K562 (cell line): ENCODE measurements around the gene IARS1. TPM values are rescaled to one million over a fixed set of nuclear protein-coding genes. Genes with fewer than 3 reads are reported as not detected.

Source experiments
- ATAC-seq: fragments of 200-7000 bp; cut with Tn5 transposase; 3 replicates; pipeline ENCODE4 v1.9.1; 2020; ENCODE audit warnings: moderate library complexity
- BruUV-seq: library from RNA; stranded (reverse); fragments of 400-500 nt; replicated peaks from 2 replicates; lab custom pipeline; 2021; lab: Mats Ljungman, UMichigan
- CTCF ChIA-PET: fragments of 300-600 bp; formaldehyde crosslinking; extraction: SDS; loops from one replicate; lab custom pipeline; 2021; ENCODE audit warnings: low intra/inter-chr PET ratio; lab: Yijun Ruan, JAX
- POLR2A ChIA-PET: fragments of 300-600, 350-650 bp; sonication (Branson Sonifier 250); formaldehyde crosslinking; extraction: SDS; loops from one replicate; lab custom pipeline; 2021; ENCODE audit warnings: antibody characterized with exemption, inconsistent platforms; lab: Yijun Ruan, JAX
- DNase-seq, 4 experiments: peaks; one replicate each; pipeline versions ENCODE4 v3.0.0 to v3.0.0-alpha.2; 2011 to 2018; ENCODE audit warnings: low spot score in 3 of 4, mixed read lengths in 3 of 4; ENCODE audit errors: extremely low read depth in 1 of 4
- FAIRE-seq: peaks from 2 replicates; lab custom pipeline; 2011; peaks lifted over from hg19 to GRCh38; lab: Jason Lieb, UNC
- H2AFZ ChIP-seq: 2 replicates; pipeline ENCODE4 v1.6.0; 2011; ENCODE audit warnings: low read depth, low read length, control low read depth, inconsistent platforms
- H3K27ac ChIP-seq: fragments of 200-600 bp; 3 replicates; pipeline ENCODE4 v1.8.0; 2011; ENCODE audit warnings: low read depth, mild to moderate bottlenecking, control low read depth, inconsistent platforms, low read length, moderate library complexity, mixed read lengths; ENCODE audit errors: extremely low read depth
- H3K27me3 ChIP-seq, 2 experiments: fragments of 300-600 bp in 1 of 2; 2 replicates in 1 of 2; 3 replicates in 1 of 2; pipeline versions ENCODE4 v1.6.0 to v1.8.0; 2011; ENCODE audit warnings: inconsistent platforms in 2 of 2, low read length in 2 of 2, mild to moderate bottlenecking in 1 of 2, mixed read lengths in 1 of 2, moderate library complexity in 1 of 2; ENCODE audit not compliant: control insufficient read depth in 2 of 2, insufficient read depth in 2 of 2
- H3K36me3 ChIP-seq: fragments of 300-600 bp; 3 replicates; pipeline ENCODE4 v1.8.0; 2011; ENCODE audit warnings: mild to moderate bottlenecking, low read length, inconsistent platforms; ENCODE audit not compliant: control insufficient read depth, insufficient read depth
- H3K4me1 ChIP-seq, 2 experiments: fragments of 200-600 bp in 1 of 2; replicated peaks in 1 of 2; 2 replicates in 1 of 2; 3 replicates in 1 of 2; pipeline versions ENCODE4 v1.5.1 to v1.8.0; 2011; ENCODE audit warnings: inconsistent platforms in 2 of 2, low read length in 2 of 2, mild to moderate bottlenecking in 1 of 2, mixed read lengths in 1 of 2, moderate library complexity in 1 of 2; ENCODE audit not compliant: control insufficient read depth in 2 of 2, insufficient read depth in 2 of 2
- H3K4me2 ChIP-seq: 2 replicates; pipeline ENCODE4 v1.6.1; 2011; ENCODE audit warnings: low read length, control low read depth, inconsistent platforms, mixed read lengths; ENCODE audit not compliant: insufficient read depth
- H3K4me3 ChIP-seq: fragments of 200-600 bp; sonication (generic), shearing (Covaris generic); 2 replicates; pipeline ENCODE4 v1.5.1; 2016; ENCODE audit warnings: control low read depth, inconsistent platforms
- H3K79me2 ChIP-seq: fragments of 200-600 bp; 3 replicates; pipeline ENCODE4 v1.8.0; 2011; ENCODE audit warnings: low read length, inconsistent platforms; ENCODE audit not compliant: control insufficient read depth, insufficient read depth
- H3K9ac ChIP-seq, 2 experiments: 2 replicates each; pipeline versions ENCODE4 v1.6.0 to v1.6.1; 2011; ENCODE audit warnings: low read depth in 2 of 2, low read length in 2 of 2, control low read depth in 1 of 2, inconsistent platforms in 1 of 2, mild to moderate bottlenecking in 1 of 2, mixed read lengths in 1 of 2; ENCODE audit not compliant: insufficient read depth in 1 of 2
- H3K9me1 ChIP-seq: one replicate; pipeline ENCODE4 v1.6.0; 2011; ENCODE audit warnings: inconsistent platforms, mild to moderate bottlenecking, low read length, moderate library complexity; ENCODE audit not compliant: control insufficient read depth, insufficient read depth
- H3K9me3 ChIP-seq: replicated peaks from 2 replicates; pipeline ENCODE4 v1.5.1; 2011; ENCODE audit warnings: low read depth, low read length, inconsistent platforms; ENCODE audit not compliant: control insufficient read depth, insufficient read depth
- H4K20me1 ChIP-seq: replicated peaks from 2 replicates; pipeline ENCODE4 v1.6.1; 2011; ENCODE audit warnings: low read length, inconsistent platforms, mixed read lengths; ENCODE audit not compliant: control insufficient read depth, insufficient read depth
- CHD1 ChIP-seq: fragments of 200-600 bp; sonication (generic); IDR thresholded peaks from one replicate; pipeline ENCODE4 v1.6.1; 2012; ENCODE audit warnings: mild to moderate bottlenecking, moderate library complexity, low read length, inconsistent platforms
- HDAC6 ChIP-seq: IDR thresholded peaks from 2 replicates; pipeline ENCODE4 v1.6.1; 2012; ENCODE audit warnings: low read depth, mild to moderate bottlenecking, control low read depth, inconsistent platforms, low read length, moderate library complexity
- KAT8 ChIP-seq: fragments of 450-650 bp; IDR thresholded peaks from 2 replicates; pipeline ENCODE4 v1.6.1; 2016; ENCODE audit warnings: low read depth, mild to moderate bottlenecking
- NFXL1 ChIP-seq: fragments of 450-650 bp; formaldehyde crosslinking; IDR thresholded peaks from 2 replicates; pipeline ENCODE4 v1.4.0; 2021; ENCODE audit warnings: mild to moderate bottlenecking
- PKNOX1 ChIP-seq: fragments of 450-650 bp; IDR thresholded peaks from 2 replicates; pipeline ENCODE4 v1.6.1; 2016
- SAFB ChIP-seq: fragments of 200-400 bp; formaldehyde crosslinking; IDR thresholded peaks from 2 replicates; pipeline ENCODE4 v1.6.1; 2017; ENCODE audit warnings: low read depth, low read length, borderline replicate concordance
- SNRNP70 ChIP-seq: fragments of 200-400 bp; formaldehyde crosslinking; optimal IDR thresholded peaks from 2 replicates; pipeline ENCODE3; 2017; ENCODE audit warnings: low read depth, low read length
- THRB ChIP-seq: fragments of 450-650 bp; formaldehyde crosslinking; conservative IDR thresholded peaks from 2 replicates; pipeline ENCODE4 v1.4.0; 2022; ENCODE audit warnings: mild to moderate bottlenecking, missing genetic modification characterization
- ZHX1 ChIP-seq: fragments of 150-350 bp; conservative IDR thresholded peaks from 2 replicates; pipeline ENCODE4 v1.6.1; 2014; ENCODE audit warnings: low read length
- ZNF408 ChIP-seq: fragments of 250-450 bp; sonication (Bioruptor Pico); IDR thresholded peaks from 2 replicates; pipeline ENCODE4 v1.4.0; 2020; ENCODE audit warnings: low read depth, mild to moderate bottlenecking, moderate library complexity
- WGBS: fragments of 100-300 bp; shearing (Covaris generic); methylation state at CpG from one replicate; pipeline ENCODE4 v1.1.6; 2016; ENCODE audit warnings: low coverage, mixed read lengths; ENCODE audit not compliant: insufficient coverage; ENCODE audit errors: missing lambda C conversion rate; 5-methylcytosine and 5-hydroxymethylcytosine counted together
- in situ Hi-C: fragments of 300-500 bp; cut with MboI; formaldehyde crosslinking; loops from 4 replicates; pipeline ENCODE4 v1.15.0; 2018; ENCODE audit warnings: inconsistent platforms, mixed read lengths
- intact Hi-C: fragments of 100-400 bp; cut with micrococcal nuclease; formaldehyde crosslinking; loops from 2 replicates; pipeline ENCODE4 v1.14.2; 2022
- polyA plus RNA-seq, 8 experiments: library from polyadenylated mRNA; depleted of rRNA in 4 of 8; stranded (reverse) in 5 of 8; unstranded in 3 of 8; fragments of >200 nt; fragmentation: Nextera tagmentation in 2 of 8; fragmentation: Illumina TruSeq in 1 of 8; extraction: Ambion mirVana in 2 of 8; extraction: Trizol in 1 of 8; gene quantifications; 2 replicates each; pipeline versions ENCODE4 v1.2.1 to v1.2.3, GENCODE V29; 2011 to 2014; ENCODE audit warnings: inconsistent platforms in 1 of 8, missing spikeins in 1 of 8
- total RNA-seq, 7 experiments: library from RNA; depleted of rRNA in 6 of 7; stranded (reverse); fragments of >200 nt in 6 of 7; fragmentation: Illumina TruSeq in 2 of 7; extraction: Trizol in 2 of 7; gene quantifications; 2 replicates each; pipeline versions ENCODE4 v1.2.1 to v1.2.3, GENCODE V29; 2011 to 2021; ENCODE audit warnings: low replicate concordance in 1 of 7

IARS1 gene
- total and polyA plus RNA-seq, 9 of the 15 experiments (the other 6 are each of a cell fraction or from before 2014, with no cell fraction given) = 119 to 371 (median 234) TPM

DNA sequence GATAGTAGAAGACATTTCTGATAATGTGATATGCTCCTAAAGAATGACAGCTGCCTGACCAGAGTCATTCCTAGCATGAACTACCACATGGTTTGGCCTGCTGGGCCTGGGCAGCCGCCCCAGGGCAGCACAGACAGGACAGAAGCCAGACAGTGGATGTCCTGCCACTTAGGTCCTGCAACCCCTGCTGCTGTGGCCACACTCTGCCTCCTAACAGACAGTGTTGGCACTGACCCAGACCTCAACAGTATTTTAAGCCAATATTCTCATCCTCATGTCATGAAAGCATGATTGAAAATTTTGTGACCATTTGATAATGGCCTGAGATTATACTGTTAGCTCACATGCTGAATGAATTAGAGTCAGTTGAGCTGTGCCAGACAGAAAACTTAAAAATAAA, 48.1 kb upstream of the IARS1 start:
- DNase-seq (no peak), ATAC-seq (no peak), FAIRE-seq (no peak)
- peaks cover 48% of the 10 kb centered on the region for H3K36me3 ChIP-seq
- no peaks in the 10 kb centered on the region for H3K9me3 ChIP-seq
- no TSS peak for BruUV-seq
- H3K4me3 ChIP-seq = no peak overlapping the region
- ChIA-PET CTCF (no interaction called here), POLR2A (no interaction called here)
- no peak overlapping the region for H3K4me2 ChIP-seq
- WGBS = 90% methylated on average over 1 of the region's 1 CpG
- H3K9me1 ChIP-seq = no peaks in the 10 kb centered on the region
- intact Hi-C loops = loop anchor here (5.0 kb wide), 1 partner anchor 291 kb away; no protein-coding TSS in a partner anchor
- no peak overlapping the region for H3K9ac ChIP-seq
- H3K27ac ChIP-seq = no peak overlapping the region
- no peak overlapping the region for H2AFZ ChIP-seq
- H3K4me1 ChIP-seq = no peaks in the 10 kb centered on the region
- in situ Hi-C loops = no loop called here
- H3K27me3 ChIP-seq = no peaks in the 10 kb centered on the region
- no peaks in the 10 kb centered on the region for H3K79me2 ChIP-seq
- H4K20me1 ChIP-seq = no peaks in the 10 kb centered on the region; the same call in 1 of the 2 replicates
- no peak for TF ChIP-seq SAFB
- no peak for TF ChIP-seq KAT8
- TF ChIP-seq CHD1 = no peak
- no peak for TF ChIP-seq HDAC6
- TF ChIP-seq THRB (CRISPR knock-in tag) = no peak
- TF ChIP-seq ZHX1 = no peak
- TF ChIP-seq NFXL1 (CRISPR knock-in tag) = no peak
- no peak for TF ChIP-seq ZNF408 (CRISPR knock-in tag)
- no peak for TF ChIP-seq PKNOX1
- TF ChIP-seq SNRNP70 = no peak
